ENCODE data around the gene ZNF609. TPM values are rescaled to one million over a fixed set of nuclear protein-coding genes. Genes with fewer than 3 reads are reported as not detected.

ZNF609 gene
- total RNA-seq, 4 donors from 2014 or later, result 38.3 to 53.7 (median 45.3) TPM

GRCh38 chr15:64472161-64472560 is 11.8 kb downstream of the ZNF609 start:
- Histone ChIP-seq H3K9me3 (no peaks in the 10 kb centered on the region), H3K4me3 (no peak overlapping the region), H3K27me3 (no peaks in the 10 kb centered on the region), H3K27ac (replicated peaks in 1 of 4) (no peak overlapping the region), H3K36me3 (peaks cover 0 to 13% (median 0%) of the 10 kb centered on the region in 4 donors), H3K4me1 (peaks cover 4 to 26% (median 15%) of the 10 kb centered on the region in 4 donors)
- WGBS, result 91% methylated on average over 4 of the region's 4 CpGs
- DNase-seq (ENCODE audit: extremely low spot score), result no peak
- no peak for TF ChIP-seq EP300 (IDR thresholded peaks at IDR 0.05)
- no peak for TF ChIP-seq POLR2A (IDR thresholded peaks at IDR 0.05; ENCODE audit: low read depth)
- no peak for TF ChIP-seq CTCF (IDR thresholded peaks at IDR 0.05)
- no peak for TF ChIP-seq POLR2AphosphoS5 (IDR thresholded peaks at IDR 0.05)
- intact Hi-C loops (cut with DNase I), result no loop called here

GRCh38 chr15:64474846-64475245 is 14.5 kb downstream of the ZNF609 start:
- WGBS, result 87% methylated on average over 2 of the region's 2 CpGs
- Histone ChIP-seq H3K36me3 (peaks cover 0 to 13% (median 0%) of the 10 kb centered on the region in 4 donors), H3K9me3 (no peaks in the 10 kb centered on the region), H3K27me3 (no peaks in the 10 kb centered on the region), H3K4me3 (no peak overlapping the region), H3K4me1 (peaks cover 0 to 24% (median 9%) of the 10 kb centered on the region in 4 donors), H3K27ac (replicated peaks in 1 of 4) (no peak overlapping the region)
- TF ChIP-seq POLR2A (IDR thresholded peaks at IDR 0.05; ENCODE audit: low read depth) (no peak), POLR2AphosphoS5 (IDR thresholded peaks at IDR 0.05) (no peak), EP300 (IDR thresholded peaks at IDR 0.05) (no peak), CTCF (IDR thresholded peaks at IDR 0.05) (no peak)
- DNase-seq (ENCODE audit: extremely low spot score), result no peak
- intact Hi-C loops (cut with DNase I), result no loop called here

DNA sequence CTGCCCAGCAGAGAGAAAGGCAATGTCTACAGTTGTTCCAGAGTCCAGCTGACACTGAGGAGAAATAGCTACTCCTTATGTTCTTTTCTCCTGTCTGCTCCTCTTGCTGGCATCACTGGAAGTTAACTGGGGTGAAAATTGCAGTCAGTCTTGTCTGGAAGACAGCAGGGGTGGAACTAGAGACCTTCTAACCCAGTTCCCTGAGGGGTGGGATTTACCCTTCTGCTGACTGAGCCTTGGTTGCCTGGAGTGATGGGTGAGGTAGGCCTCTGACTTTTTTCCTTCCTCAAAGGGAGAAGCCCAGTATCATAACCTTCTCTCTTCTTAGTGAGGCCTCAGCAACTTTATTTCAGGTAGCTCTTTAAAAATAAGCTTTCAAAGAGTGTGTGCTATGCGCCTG is 16.2 kb downstream of the ZNF609 start:
- no peak for TF ChIP-seq POLR2A (IDR thresholded peaks at IDR 0.05; ENCODE audit: low read depth)
- TF ChIP-seq EP300 (IDR thresholded peaks at IDR 0.05), result no peak
- TF ChIP-seq CTCF (IDR thresholded peaks at IDR 0.05), result no peak
- no peak for TF ChIP-seq POLR2AphosphoS5 (IDR thresholded peaks at IDR 0.05)
- H3K36me3 ChIP-seq, result peaks cover 0 to 9% (median 0%) of the 10 kb centered on the region in 4 donors
- no peaks in the 10 kb centered on the region for H3K9me3 ChIP-seq
- H3K4me3 ChIP-seq, result no peak overlapping the region
- no peaks in the 10 kb centered on the region for H3K27me3 ChIP-seq
- intact Hi-C loops (cut with DNase I), result no loop called here
- H3K27ac ChIP-seq (replicated peaks in 1 of 4), result no peak overlapping the region
- DNase-seq (ENCODE audit: extremely low spot score), result no peak
- 96% methylated on average over 1 of the region's 1 CpG for WGBS
- H3K4me1 ChIP-seq, result peaks cover 0 to 34% (median 15%) of the 10 kb centered on the region in 4 donors

GRCh38 chr15:64478863-64479262 is 18.5 kb downstream of the ZNF609 start:
- 0% methylated on average over 1 of the region's 1 CpG for WGBS
- DNase-seq (ENCODE audit: extremely low spot score), result no peak
- intact Hi-C loops (cut with DNase I), result no loop called here
- Histone ChIP-seq H3K27ac (replicated peaks in 1 of 4) (no peak overlapping the region), H3K36me3 (peaks cover 0 to 3% (median 0%) of the 10 kb centered on the region in 4 donors), H3K9me3 (no peaks in the 10 kb centered on the region), H3K4me1 (peaks cover 0 to 50% (median 28%) of the 10 kb centered on the region in 4 donors), H3K27me3 (no peaks in the 10 kb centered on the region), H3K4me3 (no peak overlapping the region)
- no peak for TF ChIP-seq POLR2A (IDR thresholded peaks at IDR 0.05; ENCODE audit: low read depth)
- TF ChIP-seq EP300 (IDR thresholded peaks at IDR 0.05), result no peak
- TF ChIP-seq CTCF (IDR thresholded peaks at IDR 0.05), result no peak
- no peak for TF ChIP-seq POLR2AphosphoS5 (IDR thresholded peaks at IDR 0.05)

GRCh38 chr15:64480891-64481290 is 20.5 kb downstream of the ZNF609 start:
- 58% methylated on average over 4 of the region's 4 CpGs for WGBS
- H3K9me3 ChIP-seq, result no peaks in the 10 kb centered on the region
- intact Hi-C loops (cut with DNase I), result no loop called here
- H3K27me3 ChIP-seq, result no peaks in the 10 kb centered on the region
- H3K36me3 ChIP-seq, result peaks cover 0 to under 1% (median 0%) of the 10 kb centered on the region in 4 donors
- TF ChIP-seq POLR2AphosphoS5 (IDR thresholded peaks at IDR 0.05), result no peak
- TF ChIP-seq CTCF (IDR thresholded peaks at IDR 0.05), result no peak
- no peak for TF ChIP-seq EP300 (IDR thresholded peaks at IDR 0.05)
- no peak for TF ChIP-seq POLR2A (IDR thresholded peaks at IDR 0.05; ENCODE audit: low read depth)
- H3K4me3 ChIP-seq, result no peak overlapping the region
- DNase-seq (ENCODE audit: extremely low spot score), result no peak
- H3K27ac ChIP-seq (replicated peaks in 1 of 4), result no peak overlapping the region
- peaks cover 0 to 50% (median 28%) of the 10 kb centered on the region in 4 donors for H3K4me1 ChIP-seq
